ENCODE results near the gene WDR82.

The WDR82 gene

GRCh38 chr3:52237006-52237656 lies 41.3 kb downstream of the WDR82 start:
- TF ChIP-seq CTCF (IDR thresholded peaks at IDR 0.05; ENCODE audit: low read depth, low read length, missing control alignments) = no peak
- DNase-seq (ENCODE audit: low read depth) = no peak
- H3K4me3 ChIP-seq (ENCODE audit: low read depth, low read length) = peak overlapping the region; percentile 70

GRCh38 chr3:52236424-52236886 lies 42.0 kb downstream of the WDR82 start:
- H3K4me3 ChIP-seq (ENCODE audit: low read depth, low read length) = no peak overlapping the region
- DNase-seq (ENCODE audit: low read depth) = no peak
- TF ChIP-seq CTCF (IDR thresholded peaks at IDR 0.05; ENCODE audit: low read depth, low read length, missing control alignments) = no peak

GRCh38 chr3:52234516-52235447 lies 43.7 kb downstream of the WDR82 start:
- TF ChIP-seq CTCF (IDR thresholded peaks at IDR 0.05; ENCODE audit: low read depth, low read length, missing control alignments) = no peak
- no peak overlapping the region for H3K4me3 ChIP-seq (ENCODE audit: low read depth, low read length)
- no peak for DNase-seq (ENCODE audit: low read depth)

- H3K4me3 ChIP-seq (ENCODE audit: low read depth, low read length) = no peak overlapping the region
- DNase-seq (ENCODE audit: low read depth) = no peak
- TF ChIP-seq CTCF (IDR thresholded peaks at IDR 0.05; ENCODE audit: low read depth, low read length, missing control alignments) = no peak
Observed at GRCh38 chr3:52233968-52234367, 44.5 kb downstream of the WDR82 start.

- no peak for TF ChIP-seq CTCF (IDR thresholded peaks at IDR 0.05; ENCODE audit: low read depth, low read length, missing control alignments)
- no peak overlapping the region for H3K4me3 ChIP-seq (ENCODE audit: low read depth, low read length)
- DNase-seq (ENCODE audit: low read depth) = no peak
Observed at GRCh38 chr3:52233108-52233591, 45.3 kb downstream of the WDR82 start.

GRCh38 chr3:52232279-52233107 lies 46.0 kb downstream of the WDR82 start:
- H3K4me3 ChIP-seq (ENCODE audit: low read depth, low read length) = no peak overlapping the region
- TF ChIP-seq CTCF (IDR thresholded peaks at IDR 0.05; ENCODE audit: low read depth, low read length, missing control alignments) = no peak

More at GRCh38 chr3:52232279-52233107, 46.0 kb downstream of the WDR82 start:
- DNase-seq (ENCODE audit: low read depth) = no peak

Data from GM12864 (cell line).